GM10266 (cell line): ENCODE results near the gene KREMEN1.

ENCODE experiments used
- DNase-seq: peaks from one replicate; pipeline ENCODE4 v3.0.0; 2012; ENCODE audit errors: extremely low spot score
- TF ChIP-seq, protein P1 (sequence below): IDR thresholded peaks from 2 replicates; pipeline ENCODE4 v1.5.1; 2012; ENCODE audit warnings: mild to moderate bottlenecking, low read depth; ENCODE audit not compliant: control insufficient read depth, insufficient read depth; ENCODE audit errors: missing control alignments

The KREMEN1 gene

GRCh38 chr22:29144786-29145160, 71.9 kb downstream of the KREMEN1 start:
- no peak for DNase-seq
- TF ChIP-seq, protein P1, sequence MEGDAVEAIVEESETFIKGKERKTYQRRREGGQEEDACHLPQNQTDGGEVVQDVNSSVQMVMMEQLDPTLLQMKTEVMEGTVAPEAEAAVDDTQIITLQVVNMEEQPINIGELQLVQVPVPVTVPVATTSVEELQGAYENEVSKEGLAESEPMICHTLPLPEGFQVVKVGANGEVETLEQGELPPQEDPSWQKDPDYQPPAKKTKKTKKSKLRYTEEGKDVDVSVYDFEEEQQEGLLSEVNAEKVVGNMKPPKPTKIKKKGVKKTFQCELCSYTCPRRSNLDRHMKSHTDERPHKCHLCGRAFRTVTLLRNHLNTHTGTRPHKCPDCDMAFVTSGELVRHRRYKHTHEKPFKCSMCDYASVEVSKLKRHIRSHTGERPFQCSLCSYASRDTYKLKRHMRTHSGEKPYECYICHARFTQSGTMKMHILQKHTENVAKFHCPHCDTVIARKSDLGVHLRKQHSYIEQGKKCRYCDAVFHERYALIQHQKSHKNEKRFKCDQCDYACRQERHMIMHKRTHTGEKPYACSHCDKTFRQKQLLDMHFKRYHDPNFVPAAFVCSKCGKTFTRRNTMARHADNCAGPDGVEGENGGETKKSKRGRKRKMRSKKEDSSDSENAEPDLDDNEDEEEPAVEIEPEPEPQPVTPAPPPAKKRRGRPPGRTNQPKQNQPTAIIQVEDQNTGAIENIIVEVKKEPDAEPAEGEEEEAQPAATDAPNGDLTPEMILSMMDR = no peak

DNA sequence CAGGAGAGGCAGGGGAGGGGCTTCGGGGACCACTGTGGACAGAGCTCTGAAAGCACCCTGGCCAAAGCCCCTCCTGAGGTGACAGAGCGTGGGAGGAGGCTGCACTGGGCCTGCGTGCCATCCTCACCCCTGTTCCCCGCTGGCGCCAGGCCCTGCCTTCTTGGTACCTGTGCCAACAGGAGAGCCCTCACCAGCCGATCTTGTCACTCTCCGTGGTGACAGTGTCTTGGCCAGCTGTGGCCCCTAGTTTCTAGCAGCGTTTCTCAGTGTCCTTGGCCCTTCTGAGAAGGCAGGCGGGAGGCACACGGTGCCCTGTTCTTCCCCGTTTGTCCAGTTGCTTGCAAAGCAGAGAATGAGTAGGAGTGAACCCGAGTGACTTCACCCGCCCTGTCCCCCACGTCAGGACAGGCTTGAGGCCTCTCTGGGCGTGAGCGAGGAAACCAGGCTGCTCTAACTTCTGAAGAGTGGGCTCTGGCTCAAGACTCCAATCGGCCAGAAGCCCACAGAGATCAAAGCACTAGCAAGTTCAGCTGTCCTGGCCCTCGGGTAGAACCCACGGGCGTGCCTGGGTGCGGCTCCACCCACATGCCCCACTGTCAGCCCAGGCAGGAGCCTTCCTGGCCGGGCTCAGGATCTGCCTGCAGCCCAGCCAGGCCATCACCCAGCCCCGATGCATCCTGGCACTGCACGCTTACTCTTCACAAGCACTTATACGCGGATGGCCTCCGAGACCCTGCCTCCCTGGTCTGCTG, 72.7 kb downstream of the KREMEN1 start:
- TF ChIP-seq, protein P1 = no peak
- no peak for DNase-seq

DNA sequence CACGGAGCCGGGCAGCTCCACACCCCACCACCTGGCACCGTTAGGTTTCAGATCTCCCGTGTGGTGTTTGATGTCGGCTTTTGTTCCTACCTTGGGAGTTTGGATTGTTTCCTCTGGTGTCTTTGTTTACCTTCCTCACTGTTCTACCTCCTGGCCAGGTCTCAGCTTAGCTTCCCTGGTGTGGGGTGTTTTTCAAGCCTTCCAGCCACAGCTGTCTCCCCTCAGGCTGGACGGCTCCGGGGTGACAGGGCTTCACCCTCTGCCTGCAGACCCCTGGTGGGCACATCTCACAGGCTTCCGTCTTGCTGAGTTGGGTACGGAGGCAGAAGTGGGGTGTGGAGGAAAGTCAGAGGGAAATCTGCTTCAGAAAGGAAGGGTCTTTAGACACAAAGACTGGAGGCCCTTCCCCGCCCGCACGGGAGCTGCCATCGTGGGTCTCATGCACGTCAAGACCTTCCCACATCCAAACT, 73.3 kb downstream of the KREMEN1 start:
- TF ChIP-seq, protein P1 = no peak
- no peak for DNase-seq

- TF ChIP-seq, protein P1 = no peak
- DNase-seq = no peak
Measured at GRCh38 chr22:29146771-29147170, 73.9 kb downstream of the KREMEN1 start.

- DNase-seq = no peak
- TF ChIP-seq, protein P1 = no peak
Measured at GRCh38 chr22:29147331-29147899, 74.6 kb downstream of the KREMEN1 start.

DNA sequence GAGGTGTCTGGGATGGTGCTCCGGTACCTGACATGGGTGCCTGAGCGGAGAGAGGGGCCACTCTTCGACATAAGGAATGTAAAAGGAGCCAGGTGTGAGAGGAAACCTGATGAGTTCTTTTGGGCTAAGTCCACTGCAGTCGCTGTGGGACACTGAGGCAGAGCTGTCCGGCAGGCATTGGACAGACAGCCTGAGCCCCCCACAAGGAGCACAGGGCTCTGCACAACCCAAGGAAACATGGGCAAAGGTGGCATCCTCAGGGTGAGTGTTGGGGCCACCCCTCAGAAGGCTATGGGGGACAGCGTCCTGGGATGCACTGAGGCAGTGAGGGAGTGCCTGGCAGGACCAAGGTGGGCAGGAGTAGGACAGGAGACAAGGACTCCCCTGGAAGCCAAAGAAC, 75.2 kb downstream of the KREMEN1 start:
- DNase-seq = no peak
- TF ChIP-seq, protein P1 = no peak

DNA sequence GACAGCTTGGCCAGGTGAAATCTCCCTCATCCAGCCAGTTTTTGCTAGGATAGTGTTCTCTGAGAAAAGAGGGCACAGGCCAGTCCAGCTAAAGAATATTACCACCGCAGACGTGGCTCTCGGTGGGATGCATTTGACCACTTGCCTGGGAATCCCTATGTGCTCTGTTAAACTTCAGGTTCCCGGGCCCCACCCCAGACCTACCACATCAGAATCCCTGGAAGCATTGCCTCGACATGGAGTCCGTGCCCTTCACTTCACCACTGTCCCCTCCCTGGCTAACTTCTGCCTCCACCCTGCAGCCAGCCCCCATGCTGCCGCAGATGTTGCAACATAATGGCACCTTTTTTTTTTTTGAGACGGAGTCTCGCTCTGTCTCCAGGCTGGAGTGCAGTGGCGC, 76.0 kb downstream of the KREMEN1 start:
- TF ChIP-seq, protein P1 = no peak
- DNase-seq = no peak
